HG03558 (cell line): ENCODE results near the gene CNDP2.

ENCODE experiments used
- ATAC-seq: cut with Tn5 transposase; IDR thresholded peaks from one replicate; pipeline ENCODE4 v1.9.1; 2021; ENCODE audit warnings: moderate number of reproducible peaks; ENCODE audit not compliant: unreplicated experiment; ENCODE audit errors: extremely low read depth

Gene CNDP2

DNA sequence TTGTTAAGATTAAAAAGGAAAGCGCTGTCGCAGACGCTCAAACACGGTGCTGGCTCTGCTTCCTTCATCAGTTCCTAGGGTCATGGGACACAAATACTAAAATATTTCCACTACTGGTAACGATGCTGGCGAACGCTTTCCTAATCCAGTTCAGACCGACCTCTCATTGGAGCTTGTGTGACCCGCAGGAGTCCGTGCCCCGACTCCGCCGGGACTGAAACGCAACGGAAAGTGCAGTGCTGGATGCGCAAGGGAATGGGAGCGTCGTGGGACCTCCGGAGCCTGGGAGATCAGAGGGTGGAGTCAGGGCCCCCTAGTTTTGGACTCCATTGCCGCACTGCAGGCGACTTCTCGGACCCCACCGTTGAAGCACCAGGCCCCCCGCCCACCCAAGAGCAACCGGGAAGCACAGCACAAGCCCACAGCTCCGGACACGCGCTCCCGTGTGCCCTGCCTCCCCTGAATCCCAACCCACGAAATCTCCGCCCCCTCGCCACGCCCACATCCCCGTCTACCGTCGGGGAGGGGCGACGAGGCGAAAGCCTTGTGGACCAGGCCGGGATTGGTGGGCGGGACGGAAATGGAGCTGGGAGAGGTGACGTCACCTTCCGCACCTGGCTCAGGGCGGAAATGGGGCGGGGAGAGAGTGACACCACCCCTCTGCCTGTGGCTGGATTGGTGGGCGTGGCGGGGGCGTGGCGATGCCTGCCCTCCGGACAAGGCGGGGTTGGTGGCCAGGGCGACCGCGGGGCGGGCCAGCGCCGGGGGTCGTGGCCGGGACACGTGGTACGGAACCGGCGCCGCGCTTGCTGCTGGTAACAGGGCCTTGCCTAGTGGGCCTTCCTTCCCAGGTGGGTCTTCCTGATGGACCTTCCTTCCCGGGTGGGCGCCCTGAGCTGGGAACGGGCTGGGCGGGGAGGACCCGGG is at the start of gene CNDP2:
Gene CNDP2 (plus strand): TSS at position 783 of the 927 bp plus-strand sequence. CDS start 3,611 bp downstream, outside the sequence.
- peak; percentile 43 for ATAC-seq

DNA sequence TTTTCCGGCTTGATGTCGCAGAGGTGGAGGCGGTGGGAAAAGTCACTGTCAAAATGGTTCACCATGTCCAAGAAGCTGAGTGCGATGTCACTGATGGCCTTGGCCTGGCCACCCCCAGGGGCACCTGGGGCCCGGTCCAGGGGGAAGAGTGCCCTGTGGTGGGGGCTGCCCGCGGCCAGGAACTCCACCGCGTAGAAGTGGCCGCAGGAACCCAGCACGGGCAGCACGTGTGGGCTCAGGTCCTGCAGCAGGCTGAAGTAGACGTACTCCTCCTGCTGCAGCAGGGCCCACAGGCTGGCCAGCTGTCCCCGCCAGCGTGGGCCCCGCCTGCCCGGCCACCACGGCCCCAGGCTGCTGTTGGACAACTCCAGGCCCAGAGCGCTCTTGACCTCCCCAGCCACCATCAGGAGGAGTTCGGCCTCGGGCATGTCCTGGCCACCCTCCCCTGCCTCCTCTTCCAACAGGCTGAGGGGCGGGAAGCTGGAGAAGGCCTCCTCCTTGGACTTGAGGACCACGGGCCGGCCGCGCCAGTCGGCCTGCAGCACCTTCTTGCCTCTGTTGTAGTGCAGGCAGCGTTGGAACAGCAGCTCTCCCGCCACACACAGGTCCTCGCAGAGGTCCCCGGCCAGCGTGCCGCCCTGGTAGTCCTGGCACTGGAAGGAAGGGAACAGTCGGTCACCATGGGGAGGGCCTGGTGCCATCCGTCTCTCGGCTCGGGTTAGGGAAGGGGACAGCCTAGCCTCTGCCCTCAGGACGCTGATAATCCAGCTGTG is 49.3 kb upstream of the CNDP2 start:
- ATAC-seq, result no peak

- ATAC-seq, result no peak
Measured at GRCh38 chr18:74447404-74448152, 48.6 kb upstream of the CNDP2 start.

DNA sequence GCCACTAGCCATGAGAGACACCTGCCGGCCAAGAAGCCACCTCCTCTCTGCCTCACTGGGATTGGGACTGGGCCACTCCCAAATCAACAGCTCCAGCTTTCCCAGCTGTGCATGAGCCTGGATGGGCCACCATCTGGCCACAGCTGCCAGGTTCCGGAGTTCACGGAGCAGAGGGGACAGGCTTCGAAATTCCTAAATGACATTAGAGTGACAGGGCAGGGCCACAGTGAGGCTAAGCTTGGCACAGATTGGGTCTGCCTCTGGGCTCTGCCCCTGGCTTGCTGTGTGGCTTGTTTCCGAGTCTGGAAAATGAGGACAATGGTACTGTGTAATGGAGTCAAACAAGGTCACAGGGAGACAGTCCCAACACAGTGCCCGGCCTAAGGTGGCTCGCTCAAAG is 45.5 kb upstream of the CNDP2 start:
- no peak for ATAC-seq

DNA sequence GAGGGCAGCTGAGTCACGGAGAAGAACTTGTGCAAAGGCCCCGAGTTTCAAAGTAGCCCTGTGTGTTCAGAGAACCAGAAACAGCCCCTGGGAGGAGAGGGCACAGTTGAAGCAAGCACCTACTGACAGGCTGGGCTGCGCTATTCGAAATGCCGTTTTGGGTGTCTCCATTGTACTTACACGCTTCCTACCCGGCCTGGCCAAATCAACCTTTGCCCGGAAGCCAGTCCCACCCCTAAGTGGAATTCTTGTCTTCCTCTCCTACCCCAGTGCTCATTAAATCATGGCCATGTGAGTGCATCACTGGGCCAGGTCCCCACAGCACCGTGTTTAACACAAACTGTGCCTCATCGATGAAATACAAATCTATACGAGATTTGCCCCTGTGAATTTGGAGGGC is 45.0 kb upstream of the CNDP2 start:
- ATAC-seq, result no peak

DNA sequence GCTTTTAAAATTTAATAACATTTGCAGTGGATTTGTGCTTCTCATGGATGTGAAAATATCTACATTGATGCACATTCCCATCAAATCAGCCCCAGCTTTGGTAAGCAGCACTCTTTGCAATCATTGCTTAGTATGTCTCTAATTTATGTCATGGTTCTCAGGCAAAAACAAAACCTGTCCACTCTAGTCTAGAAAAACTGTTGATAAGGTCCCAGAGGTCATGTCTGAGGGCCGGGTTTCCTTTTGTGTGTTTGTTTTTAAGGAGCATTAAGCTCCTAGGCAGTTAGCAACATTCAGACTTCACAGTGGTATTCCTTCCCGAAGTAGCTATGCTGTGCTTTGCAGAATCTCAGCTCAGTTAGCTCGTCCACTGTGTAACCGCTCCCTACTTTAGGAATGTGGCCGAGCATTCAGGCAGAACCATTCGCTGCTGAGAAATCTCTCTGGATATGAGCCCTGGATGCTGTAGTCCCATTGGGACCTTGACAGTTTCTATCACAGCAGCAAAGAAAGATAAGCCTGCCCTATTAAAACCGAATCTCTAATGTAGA is 43.1 kb upstream of the CNDP2 start:
- ATAC-seq, result no peak

DNA sequence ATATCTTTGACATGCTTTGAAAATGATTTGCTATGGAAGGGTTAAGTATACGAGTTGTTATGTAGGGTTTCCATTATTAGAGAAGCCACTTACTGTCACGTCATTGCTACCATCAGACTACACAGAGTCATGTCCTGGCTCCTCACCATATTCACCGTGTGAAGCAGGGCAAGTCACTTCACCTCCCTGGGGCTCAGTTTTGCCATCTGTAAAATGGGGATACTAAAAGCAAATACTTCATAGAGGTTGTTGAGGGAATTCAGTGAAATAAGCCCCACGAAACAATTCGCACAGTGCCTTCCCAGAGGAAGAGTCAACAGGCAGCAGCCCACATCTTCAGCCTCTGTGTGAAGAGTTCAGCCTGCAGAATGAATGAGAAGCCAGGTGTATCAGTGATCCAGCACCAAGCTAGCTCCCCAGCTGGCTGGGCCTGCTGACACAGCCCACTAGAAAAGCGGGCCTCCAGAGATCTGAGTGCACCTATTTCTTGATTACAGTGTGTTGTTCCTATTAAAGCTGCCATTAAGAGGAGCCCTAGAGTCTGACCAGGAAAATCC is 42.4 kb upstream of the CNDP2 start:
- no peak for ATAC-seq

DNA sequence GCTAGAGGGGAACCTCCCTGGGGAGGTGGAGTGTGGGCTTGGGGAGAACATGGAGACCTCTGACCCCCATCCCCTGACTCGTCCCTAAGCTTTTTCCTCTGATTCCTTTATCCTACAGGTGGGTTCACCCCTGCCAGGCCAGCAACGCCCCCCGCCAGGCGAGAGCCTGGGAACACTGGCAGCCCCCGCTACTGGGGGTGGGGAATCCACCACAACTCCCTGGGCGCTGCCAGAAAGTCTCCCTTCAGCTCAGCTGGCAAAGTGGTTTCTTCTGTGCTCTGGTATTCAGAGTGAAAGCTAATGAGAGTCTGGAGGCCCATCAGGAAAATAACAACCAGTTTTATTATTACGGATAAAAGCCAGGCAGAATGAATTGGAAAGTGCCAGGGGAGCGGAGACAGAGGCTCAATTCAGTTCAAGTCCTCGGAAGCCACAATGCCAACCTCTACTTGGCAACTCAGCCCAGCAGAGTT is 41.8 kb upstream of the CNDP2 start:
- no peak for ATAC-seq

DNA sequence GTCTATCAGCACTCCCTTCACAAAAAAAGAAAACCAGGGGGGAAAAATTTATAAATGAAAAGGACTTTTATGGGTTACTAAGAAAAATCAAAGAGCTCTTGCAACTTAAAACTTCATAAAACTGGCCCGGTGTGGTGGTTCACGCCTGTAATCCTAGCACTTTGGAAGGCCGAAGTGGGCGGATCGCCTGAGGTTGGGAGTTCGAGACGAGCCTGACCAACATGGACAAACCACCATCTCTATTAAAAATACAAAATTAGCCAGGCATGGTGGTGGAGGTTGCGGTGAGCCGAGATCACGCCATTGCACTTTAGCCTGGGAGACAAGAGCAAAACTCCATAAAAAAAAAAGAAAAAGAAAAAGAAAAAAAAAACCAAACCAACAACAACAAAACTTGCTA is 40.8 kb upstream of the CNDP2 start:
- no peak for ATAC-seq

- ATAC-seq, result no peak
Measured at GRCh38 chr18:74456017-74456348, 40.2 kb upstream of the CNDP2 start.

DNA sequence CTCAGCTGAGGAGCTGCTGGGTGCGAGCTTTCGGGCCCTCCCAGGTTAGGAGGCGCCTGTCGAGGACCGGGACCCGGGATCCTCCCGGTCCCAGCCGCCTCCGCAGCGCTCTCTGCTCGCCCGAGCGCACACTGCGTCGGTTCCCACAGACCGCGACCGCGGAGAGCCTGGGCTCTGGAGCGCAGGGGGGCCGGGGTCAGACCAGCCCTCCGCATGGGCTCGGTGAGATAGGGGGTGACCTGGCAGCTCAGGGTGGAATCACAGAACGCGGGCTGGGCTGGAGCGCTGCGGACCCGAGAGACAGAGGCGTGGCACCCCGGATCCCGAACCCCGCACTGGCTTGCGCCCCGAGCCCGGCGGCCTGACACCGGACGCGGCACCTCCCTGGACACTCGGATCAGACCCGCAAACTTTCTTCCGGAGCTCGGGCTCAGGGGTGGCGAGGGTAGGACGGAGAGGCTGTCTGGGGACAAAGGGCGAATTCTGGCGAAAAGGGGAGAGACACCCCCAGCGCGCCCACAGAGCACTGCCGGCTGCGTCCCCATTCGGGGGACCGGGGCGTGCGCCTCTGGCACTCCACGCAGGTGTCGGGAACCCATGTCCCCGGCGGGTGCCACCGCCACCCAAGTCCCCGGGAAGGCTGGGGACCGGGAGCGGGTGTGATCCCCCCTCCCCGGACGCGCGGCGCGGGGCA is 39.7 kb upstream of the CNDP2 start:
- no peak for ATAC-seq

DNA sequence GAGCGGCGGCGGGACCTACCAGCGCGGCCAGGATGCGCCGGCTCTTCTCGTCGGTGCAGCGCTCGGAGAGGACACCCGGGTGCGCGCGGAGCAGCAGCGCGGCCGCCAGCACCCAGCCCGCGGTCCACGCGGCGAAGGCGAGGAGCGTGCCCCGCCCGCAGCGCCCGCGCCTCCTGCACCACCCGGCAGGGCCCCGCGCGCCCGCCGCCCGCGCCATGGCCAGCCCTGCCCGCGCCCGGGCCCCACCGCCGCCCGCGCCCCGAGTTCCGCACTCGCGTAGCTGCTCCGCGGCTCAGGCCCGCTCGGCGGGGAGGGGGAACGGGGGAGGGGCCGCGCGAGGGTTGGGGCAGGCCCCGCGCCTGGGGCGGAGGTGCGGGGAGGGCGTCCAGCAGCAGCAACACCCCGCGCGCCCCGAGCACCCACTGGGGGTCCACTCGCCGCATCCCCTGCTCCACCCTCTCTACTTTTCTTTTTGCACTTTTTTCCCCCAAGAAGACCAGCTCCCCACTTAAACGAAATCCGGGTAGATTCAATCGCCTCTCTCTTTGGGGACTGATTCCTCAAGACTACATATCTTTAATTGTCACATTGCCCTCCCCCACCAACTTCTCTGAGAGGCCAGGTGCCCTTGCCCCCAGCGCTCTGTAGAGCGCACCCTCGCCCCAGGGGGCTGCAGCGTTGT is 39.0 kb upstream of the CNDP2 start, which contains the start of gene DIPK1C:
Gene DIPK1C (minus strand): TSS at position 266 of the 682 bp plus-strand sequence. CDS start 49 bp downstream, at position 217.
- no peak for ATAC-seq

- ATAC-seq, result no peak
Measured at GRCh38 chr18:74457725-74458421, 38.3 kb upstream of the CNDP2 start.

DNA sequence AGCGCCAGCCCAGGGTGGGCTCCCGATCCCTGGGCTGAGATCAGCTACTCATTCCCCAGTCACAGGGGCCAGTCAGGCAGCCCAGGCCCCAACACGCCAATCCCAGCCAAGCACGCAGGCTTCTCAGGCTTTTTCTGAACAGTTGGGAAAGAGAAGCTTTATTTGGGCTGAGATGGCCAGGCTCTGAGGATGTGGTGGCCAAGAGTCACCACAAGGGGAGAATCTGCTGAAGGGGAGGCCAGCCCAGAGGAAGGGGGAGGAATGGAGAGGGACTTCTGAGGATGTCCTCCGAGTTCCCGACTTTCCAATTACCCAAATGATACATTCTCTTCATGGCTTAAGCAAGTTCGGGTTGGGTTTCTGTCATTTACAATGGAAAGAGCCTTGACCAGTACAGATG is 36.3 kb upstream of the CNDP2 start:
- ATAC-seq, result no peak

GRCh38 chr18:74460825-74461224 is 35.3 kb upstream of the CNDP2 start:
- ATAC-seq, result no peak

GRCh38 chr18:74463254-74463653 is 32.9 kb upstream of the CNDP2 start:
- no peak for ATAC-seq

DNA sequence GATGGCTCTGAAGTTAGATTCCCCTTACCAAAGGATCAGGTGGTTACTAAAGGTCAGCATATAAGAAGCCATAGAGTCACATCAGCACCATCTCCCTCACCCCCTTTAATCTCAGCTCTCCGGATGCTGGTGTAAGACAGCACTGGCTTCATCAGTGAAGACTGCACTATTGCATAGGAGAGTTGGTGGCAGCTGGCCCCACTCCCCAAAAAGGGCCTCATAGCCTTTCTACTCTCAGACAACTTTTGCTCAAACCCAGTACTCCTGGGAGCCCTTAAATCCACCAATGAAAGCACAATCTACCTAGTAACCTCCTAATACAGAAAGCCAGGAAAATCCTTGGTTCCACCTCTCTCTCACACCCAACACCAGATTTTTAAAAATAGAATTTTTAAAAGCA is 32.2 kb upstream of the CNDP2 start:
- no peak for ATAC-seq

DNA sequence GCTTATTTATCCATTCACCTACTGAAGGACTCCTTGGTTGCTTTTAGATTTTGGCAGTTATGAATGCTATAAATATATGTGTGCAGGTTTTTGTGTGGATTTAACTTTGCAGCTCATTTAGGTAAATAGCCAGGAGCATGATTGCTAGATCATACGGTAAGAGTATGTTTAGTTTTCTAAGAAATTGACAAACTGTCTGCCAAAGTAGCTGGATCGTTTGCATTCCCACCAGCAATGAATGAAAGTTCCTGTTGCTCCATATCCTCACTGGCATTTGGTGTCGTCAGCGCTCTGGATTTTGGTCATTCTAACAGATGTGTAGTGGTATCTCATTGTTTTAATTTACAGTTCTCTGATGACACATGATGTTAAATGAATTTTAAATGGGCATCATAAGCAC is 30.4 kb upstream of the CNDP2 start:
- no peak for ATAC-seq
